HG03095 (cell line): Measurements from ENCODE around the gene NFKBIE.

Experiments used
- ATAC-seq: cut with Tn5 transposase; IDR thresholded peaks from one replicate; pipeline ENCODE4 v1.9.1; 2021; ENCODE audit warnings: moderate library complexity; ENCODE audit not compliant: unreplicated experiment

NFKBIE gene

GRCh38 chr6:44211284-44211683, 54.1 kb downstream of the NFKBIE start:
- no peak for ATAC-seq
